SK-N-MC (cell line): ENCODE data around the gene RABGGTA.

Experiments
- DNase-seq: peaks from one replicate; pipeline ENCODE4 v3.0.0-alpha.2; 2011; ENCODE audit warnings: low read depth, low spot score
- H3K27ac ChIP-seq: fragments of 200-600 bp; sonication (generic); 2 replicates; pipeline ENCODE4 v1.5.1; 2016; ENCODE audit warnings: mixed run types
- H3K36me3 ChIP-seq: fragments of 200-600 bp; sonication (generic); 2 replicates; pipeline ENCODE4 v1.6.1; 2017; ENCODE audit warnings: antibody characterized with exemption, low read length, mixed read lengths; ENCODE audit not compliant: insufficient read depth
- H3K4me3 ChIP-seq: fragments of 200-600 bp; sonication (generic); 2 replicates; pipeline ENCODE4 v1.5.1; 2016
- H3K9ac ChIP-seq: fragments of 200-600 bp; sonication (generic); 2 replicates; pipeline ENCODE4 v1.8.0; 2017; ENCODE audit warnings: mixed run types, mixed read lengths; ENCODE audit not compliant: insufficient read length
- H3K9me3 ChIP-seq: fragments of 200-600 bp; sonication (generic); 2 replicates; pipeline ENCODE4 v1.6.1; 2017; ENCODE audit warnings: low read depth, mild to moderate bottlenecking, antibody characterized with exemption, low read length, moderate library complexity, mixed read lengths
- EZH2 ChIP-seq: fragments of 200-600 bp; sonication (generic); IDR thresholded peaks from one replicate; pipeline ENCODE4 v1.6.1; 2017; ENCODE audit warnings: antibody characterized with exemption
- FOXP2 ChIP-seq: optimal IDR thresholded peaks from 2 replicates; pipeline ENCODE3; 2011; ENCODE audit warnings: mild to moderate bottlenecking, moderate library complexity; ENCODE audit not compliant: insufficient read depth; ENCODE audit errors: extremely low read length, control extremely low read depth
- POLR2AphosphoS5 ChIP-seq: IDR thresholded peaks from 2 replicates; pipeline ENCODE4 v1.6.1; 2012; ENCODE audit warnings: mild to moderate bottlenecking, low read depth, low read length, borderline replicate concordance

Gene RABGGTA

GRCh38 chr14:24271134-24271833 lies at the start of gene RABGGTA:
RABGGTA (minus strand) TSS chr14:24271597; CDS start chr14:24271115, 482 bp downstream.
- Histone ChIP-seq H3K4me3 (peak within 1 kb of the TSS; percentile 91), H3K9ac (peak within 1 kb of the TSS; percentile 98), H3K27ac (peak within 1 kb of the TSS; percentile 94), H3K9me3 (no peaks in the 10 kb centered on the region), H3K36me3 (no peaks in the 10 kb centered on the region)
- TF ChIP-seq POLR2AphosphoS5 (peak; percentile 80), EZH2 (no peak), FOXP2 (peak; percentile 79)
- peak; percentile 18 for DNase-seq

DNA sequence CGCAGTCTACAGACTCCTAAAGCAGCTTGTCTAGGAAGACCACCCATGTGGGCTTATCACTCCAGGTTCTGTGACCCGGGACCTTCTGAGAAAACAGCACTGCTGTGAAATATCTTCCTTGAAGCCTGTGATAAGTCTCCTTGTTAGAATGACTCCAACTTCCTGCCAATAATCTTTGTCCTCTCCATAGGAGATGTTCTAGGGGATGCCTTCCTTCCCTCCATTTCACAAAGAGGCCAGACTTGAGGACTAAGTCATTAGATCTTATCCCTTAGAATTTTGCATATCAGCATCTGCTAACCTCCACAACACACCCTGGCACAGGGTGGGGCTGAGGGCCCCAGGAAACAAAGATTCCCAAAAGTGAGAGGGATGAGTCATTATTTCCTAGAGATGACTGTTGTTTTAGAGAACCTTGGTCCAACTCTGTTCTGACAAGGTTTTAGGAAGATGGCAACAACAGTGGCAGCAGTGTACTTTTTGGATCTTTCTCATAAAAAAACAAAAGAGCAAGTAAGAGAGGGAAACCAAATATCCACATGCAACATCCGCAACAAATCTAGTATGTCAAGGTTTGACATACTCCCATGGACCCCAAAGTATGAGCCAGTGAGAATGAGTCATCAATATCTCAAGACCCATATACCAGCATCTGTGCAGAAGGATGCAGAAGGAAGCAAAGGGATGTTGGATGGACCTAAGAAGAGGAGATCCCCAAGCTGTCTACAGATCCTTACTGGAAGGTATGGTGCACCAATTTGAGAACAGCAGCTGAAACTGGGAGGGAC lies 45.9 kb upstream of the RABGGTA start:
- no peak overlapping the region for H3K27ac ChIP-seq
- TF ChIP-seq FOXP2 (no peak), POLR2AphosphoS5 (no peak), EZH2 (no peak)
- DNase-seq: no peak
- H3K36me3 ChIP-seq: no peaks in the 10 kb centered on the region
- H3K9ac ChIP-seq: no peak overlapping the region
- H3K9me3 ChIP-seq: no peaks in the 10 kb centered on the region
- no peak overlapping the region for H3K4me3 ChIP-seq

GRCh38 chr14:24316597-24316950 lies 45.2 kb upstream of the RABGGTA start:
- no peak for DNase-seq
- no peak for TF ChIP-seq POLR2AphosphoS5
- TF ChIP-seq FOXP2: no peak
- no peak for TF ChIP-seq EZH2
- Histone ChIP-seq H3K36me3 (no peaks in the 10 kb centered on the region), H3K4me3 (no peak overlapping the region), H3K9ac (no peak overlapping the region), H3K9me3 (no peaks in the 10 kb centered on the region), H3K27ac (no peak overlapping the region)

DNA sequence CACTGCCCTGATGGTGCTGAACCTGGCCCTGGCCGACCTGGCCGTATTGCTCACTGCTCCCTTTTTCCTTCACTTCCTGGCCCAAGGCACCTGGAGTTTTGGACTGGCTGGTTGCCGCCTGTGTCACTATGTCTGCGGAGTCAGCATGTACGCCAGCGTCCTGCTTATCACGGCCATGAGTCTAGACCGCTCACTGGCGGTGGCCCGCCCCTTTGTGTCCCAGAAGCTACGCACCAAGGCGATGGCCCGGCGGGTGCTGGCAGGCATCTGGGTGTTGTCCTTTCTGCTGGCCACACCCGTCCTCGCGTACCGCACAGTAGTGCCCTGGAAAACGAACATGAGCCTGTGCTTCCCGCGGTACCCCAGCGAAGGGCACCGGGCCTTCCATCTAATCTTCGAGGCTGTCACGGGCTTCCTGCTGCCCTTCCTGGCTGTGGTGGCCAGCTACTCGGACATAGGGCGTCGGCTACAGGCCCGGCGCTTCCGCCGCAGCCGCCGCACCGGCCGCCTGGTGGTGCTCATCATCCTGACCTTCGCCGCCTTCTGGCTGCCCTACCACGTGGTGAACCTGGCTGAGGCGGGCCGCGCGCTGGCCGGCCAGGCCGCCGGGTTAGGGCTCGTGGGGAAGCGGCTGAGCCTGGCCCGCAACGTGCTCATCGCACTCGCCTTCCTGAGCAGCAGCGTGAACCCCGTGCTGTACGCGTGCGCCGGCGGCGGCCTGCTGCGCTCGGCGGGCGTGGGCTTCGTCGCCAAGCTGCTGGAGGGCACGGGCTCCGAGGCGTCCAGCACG lies 44.6 kb upstream of the RABGGTA start:
- no peak overlapping the region for H3K9ac ChIP-seq
- no peak for DNase-seq
- H3K27ac ChIP-seq: no peak overlapping the region
- no peaks in the 10 kb centered on the region for H3K9me3 ChIP-seq
- no peak overlapping the region for H3K4me3 ChIP-seq
- H3K36me3 ChIP-seq: no peaks in the 10 kb centered on the region
- no peak for TF ChIP-seq EZH2
- no peak for TF ChIP-seq POLR2AphosphoS5
- TF ChIP-seq FOXP2: no peak

GRCh38 chr14:24315243-24315806 lies 43.9 kb upstream of the RABGGTA start:
- Histone ChIP-seq H3K36me3 (no peaks in the 10 kb centered on the region), H3K27ac (no peak overlapping the region), H3K9me3 (no peaks in the 10 kb centered on the region), H3K4me3 (no peak overlapping the region), H3K9ac (no peak overlapping the region)
- no peak for DNase-seq
- no peak for TF ChIP-seq FOXP2
- no peak for TF ChIP-seq EZH2
- TF ChIP-seq POLR2AphosphoS5: no peak; the same call in 1 of the 2 replicates

- Histone ChIP-seq H3K27ac (no peak overlapping the region), H3K4me3 (no peak overlapping the region), H3K36me3 (no peaks in the 10 kb centered on the region), H3K9me3 (no peaks in the 10 kb centered on the region), H3K9ac (no peak overlapping the region)
- TF ChIP-seq FOXP2: no peak
- TF ChIP-seq POLR2AphosphoS5: peak; percentile 20; the same call in 1 of the 2 replicates
- TF ChIP-seq EZH2: no peak
- DNase-seq: no peak
These were observed 43.2 kb upstream of the RABGGTA start for GRCh38 chr14:24314377-24315193.

DNA sequence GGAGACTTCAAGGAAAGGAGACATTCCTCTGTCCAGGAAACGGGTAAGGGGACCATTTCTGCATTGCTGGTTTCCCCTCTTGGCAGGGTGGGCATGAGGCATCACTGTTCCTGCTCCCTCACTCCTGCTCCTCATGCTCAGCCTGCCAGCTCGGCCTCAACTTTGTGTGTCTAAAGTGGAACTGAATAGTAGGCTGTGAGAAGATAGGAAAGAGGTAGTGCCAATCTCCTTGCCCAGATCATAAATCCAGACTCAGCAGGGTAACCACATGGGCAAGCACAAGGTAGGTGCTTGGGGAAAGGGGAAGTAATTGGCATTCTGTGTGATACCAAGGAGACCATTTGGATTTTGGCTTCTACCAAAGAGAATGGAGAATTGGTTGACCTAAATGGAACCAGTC lies 42.5 kb upstream of the RABGGTA start:
- Histone ChIP-seq H3K4me3 (no peak overlapping the region), H3K27ac (no peak overlapping the region), H3K9ac (no peak overlapping the region), H3K36me3 (no peaks in the 10 kb centered on the region), H3K9me3 (no peaks in the 10 kb centered on the region)
- DNase-seq: no peak
- TF ChIP-seq POLR2AphosphoS5 (no peak), EZH2 (no peak), FOXP2 (no peak)
